Amniotic stem cell (primary cell): ENCODE data around the gene CLSTN1.
A peak's percentile ranks its signal among the peaks of the same experiment; 100 is the strongest.

Source experiments
- DNase-seq: peaks from one replicate; lab custom pipeline; 2025; lab: John Stamatoyannopoulos, UW

The CLSTN1 gene

GRCh38 chr1:9711466-9712020 is 112.2 kb downstream of the CLSTN1 start:
- DNase-seq = no peak

GRCh38 chr1:9710037-9710436 is 113.7 kb downstream of the CLSTN1 start:
- no peak for DNase-seq

GRCh38 chr1:9706178-9706577 is 117.6 kb downstream of the CLSTN1 start:
- no peak for DNase-seq

- no peak for DNase-seq
Observed at GRCh38 chr1:9705337-9706093, 118.2 kb downstream of the CLSTN1 start.

GRCh38 chr1:9703681-9704080 is 120.1 kb downstream of the CLSTN1 start:
- no peak for DNase-seq

GRCh38 chr1:9703165-9703509 is 120.6 kb downstream of the CLSTN1 start:
- DNase-seq = no peak

- DNase-seq = no peak
Observed at GRCh38 chr1:9701665-9702064, 122.1 kb downstream of the CLSTN1 start.

GRCh38 chr1:9700340-9700739 is 123.4 kb downstream of the CLSTN1 start:
- DNase-seq = peak; percentile 66

GRCh38 chr1:9699361-9699760 is 124.4 kb downstream of the CLSTN1 start:
- no peak for DNase-seq

GRCh38 chr1:9696793-9697192 is 127.0 kb downstream of the CLSTN1 start:
- no peak for DNase-seq

GRCh38 chr1:9691691-9692090 is 132.1 kb downstream of the CLSTN1 start:
- no peak for DNase-seq

- no peak for DNase-seq
Observed at GRCh38 chr1:9691108-9691445, 132.7 kb downstream of the CLSTN1 start.

- no peak for DNase-seq
Observed at GRCh38 chr1:9690440-9691107, 133.2 kb downstream of the CLSTN1 start.

- no peak for DNase-seq
Observed at GRCh38 chr1:9689971-9690381, 133.8 kb downstream of the CLSTN1 start.

- peak; percentile 28 for DNase-seq
Observed at GRCh38 chr1:9689011-9689706, 134.6 kb downstream of the CLSTN1 start.

GRCh38 chr1:9688599-9688998 is 135.2 kb downstream of the CLSTN1 start:
- DNase-seq = no peak

GRCh38 chr1:9687874-9688582 is 135.7 kb downstream of the CLSTN1 start:
- no peak for DNase-seq

GRCh38 chr1:9687120-9687873 is 136.5 kb downstream of the CLSTN1 start:
- DNase-seq = peak; percentile 52

- no peak for DNase-seq
Observed at GRCh38 chr1:9684801-9685200, 139.0 kb downstream of the CLSTN1 start.

GRCh38 chr1:9680828-9681227 is 142.9 kb downstream of the CLSTN1 start:
- DNase-seq = no peak

- no peak for DNase-seq
Observed at GRCh38 chr1:9680091-9680490, 143.7 kb downstream of the CLSTN1 start.
